HepG2 (cell line): ENCODE data around the gene ZDHHC13.

ENCODE experiments used
- EP300 ChIP-seq, 3 experiments: sonication (generic) in 1 of 3; formaldehyde crosslinking in 1 of 3; IDR thresholded peaks; 2 replicates each; pipeline versions ENCODE4 v1.5.1 to v1.6.1; 2011 to 2020; ENCODE audit warnings: low read depth in 2 of 3, low read length in 2 of 3, borderline replicate concordance in 1 of 3, improper control_type of control experiment in 1 of 3, mild to moderate bottlenecking in 1 of 3, missing genetic modification reagents in 1 of 3, moderate library complexity in 1 of 3
- ETV6 ChIP-seq: sonication (generic); formaldehyde crosslinking; conservative IDR thresholded peaks from 2 replicates; pipeline ENCODE4 v1.4.0; 2020; ENCODE audit warnings: missing genetic modification reagents
- FLYWCH1 ChIP-seq: sonication (generic); formaldehyde crosslinking; IDR thresholded peaks from 2 replicates; pipeline ENCODE4 v1.8.1; 2023; ENCODE audit warnings: mild to moderate bottlenecking, missing genetic modification reagents
- HCFC1 ChIP-seq: fragments of 150-350 bp; IDR thresholded peaks from 2 replicates; pipeline ENCODE4 v1.6.1; 2014; ENCODE audit warnings: low read depth, low read length
- IRF9 ChIP-seq: sonication (generic); formaldehyde crosslinking; IDR thresholded peaks from 2 replicates; pipeline ENCODE4 v1.8.0; 2022; ENCODE audit warnings: missing genetic modification reagents, mild to moderate bottlenecking, borderline replicate concordance
- PBX2 ChIP-seq: IDR thresholded peaks from 2 replicates; pipeline ENCODE4 v1.6.1; 2016; ENCODE audit warnings: control low read depth
- USF2 ChIP-seq, 2 experiments: sonication (generic) in 1 of 2; formaldehyde crosslinking in 1 of 2; IDR thresholded peaks; 2 replicates each; pipeline versions ENCODE4 v1.5.1 to v1.6.1; 2011 to 2020; ENCODE audit warnings: borderline replicate concordance in 1 of 2, low read depth in 1 of 2, low read length in 1 of 2, mild to moderate bottlenecking in 1 of 2, missing genetic modification reagents in 1 of 2, moderate library complexity in 1 of 2
- ZNF138 ChIP-seq: sonication (generic); formaldehyde crosslinking; IDR thresholded peaks from 2 replicates; pipeline ENCODE4 v1.5.0; 2020; ENCODE audit warnings: mild to moderate bottlenecking, low read depth, missing genetic modification reagents
- ZNF292 ChIP-seq: sonication (generic); formaldehyde crosslinking; IDR thresholded peaks from 2 replicates; pipeline ENCODE4 v1.8.1; 2022; ENCODE audit warnings: mild to moderate bottlenecking, low read depth, missing genetic modification reagents, borderline replicate concordance
- ZNF513 ChIP-seq: sonication (generic); formaldehyde crosslinking; conservative IDR thresholded peaks from 2 replicates; pipeline ENCODE4 v1.5.0; 2020; ENCODE audit warnings: missing genetic modification reagents
- ZNF569 ChIP-seq: sonication (generic); formaldehyde crosslinking; IDR thresholded peaks from 2 replicates; pipeline ENCODE4 v1.5.0; 2020; ENCODE audit warnings: mild to moderate bottlenecking, missing genetic modification reagents, moderate library complexity, borderline replicate concordance

- no peak for TF ChIP-seq HCFC1
- no peak for TF ChIP-seq PBX2 (CRISPR knock-in tag)
- no peak for TF ChIP-seq FLYWCH1 (CRISPR knock-in tag)
- TF ChIP-seq EP300 (IDR thresholded peaks at IDR 0.05; ENCODE audit: low read depth in 2 of 2, low read length in 2 of 2) = no peak
- no peak for TF ChIP-seq EP300 (CRISPR knock-in tag; IDR thresholded peaks at IDR 0.05; ENCODE audit: borderline replicate concordance)
- no peak for TF ChIP-seq ZNF569 (CRISPR knock-in tag)
- TF ChIP-seq ZNF138 = no peak
- TF ChIP-seq IRF9 (CRISPR knock-in tag) = no peak
- TF ChIP-seq ZNF292 = no peak
- TF ChIP-seq USF2 (IDR thresholded peaks at IDR 0.05; ENCODE audit: low read depth, low read length) = no peak
- no peak for TF ChIP-seq USF2 (CRISPR knock-in tag; IDR thresholded peaks at IDR 0.05; ENCODE audit: borderline replicate concordance)
- no peak for TF ChIP-seq ETV6 (CRISPR knock-in tag)
- TF ChIP-seq ZNF513 (CRISPR knock-in tag) = no peak
Measured at GRCh38 chr11:19225123-19225522, 108.2 kb downstream of the ZDHHC13 start.
